Thyroid gland (tissue), 4 donors: ENCODE measurements around the gene GBP3. TPM values are rescaled to one million over a fixed set of nuclear protein-coding genes. Genes with fewer than 3 reads are reported as not detected.
"Not testable (repeated sequence)": the region's sequence is repeated elsewhere in the genome, so short reads cannot be mapped to it uniquely, and the experiment has no call there.

Source experiments
- DNase-seq, 2 donors: peaks; one replicate each; pipeline ENCODE4 v3.0.0-alpha.2; 2019
- H3K27ac ChIP-seq, 3 donors: fragments of 200-600 bp; sonication (generic); 1 replicate in 2 of 3; 2 replicates in 1 of 3; pipeline ENCODE4 v1.5.1; 2016 to 2019; ENCODE audit warnings: mild to moderate bottlenecking in 1 of 3, moderate library complexity in 1 of 3
- H3K27me3 ChIP-seq: fragments of 200-600 bp; sonication (generic); one replicate; pipeline ENCODE4 v1.5.1; 2019
- H3K36me3 ChIP-seq, 2 donors: fragments of 200-600 bp; sonication (generic); one replicate each; pipeline ENCODE4 v1.5.1; 2016 to 2019
- H3K4me1 ChIP-seq, 2 donors: fragments of 200-600 bp; sonication (generic); one replicate each; pipeline ENCODE4 v1.5.1; 2017 to 2019
- H3K4me3 ChIP-seq, 3 donors: fragments of 200-600 bp; sonication (generic); replicated peaks in 1 of 3; 1 replicate in 2 of 3; 2 replicates in 1 of 3; pipeline ENCODE4 v1.5.1; 2016; ENCODE audit warnings: mild to moderate bottlenecking in 1 of 3
- H3K9me3 ChIP-seq: fragments of 200-600 bp; sonication (generic); one replicate; pipeline ENCODE4 v1.5.1; 2017
- CTCF ChIP-seq, 6 experiments: fragments of 200-600 bp in 3 of 6; fragments of 450-650 bp in 3 of 6; sonication (generic) in 3 of 6; IDR thresholded peaks; one replicate each; pipeline ENCODE4 v1.5.1; 2016 to 2019; ENCODE audit warnings: antibody characterized with exemption in 6 of 6, mild to moderate bottlenecking in 2 of 6, inconsistent platforms in 1 of 6, moderate library complexity in 1 of 6
- POLR2A ChIP-seq, 2 donors: fragments of 450-650 bp; IDR thresholded peaks; one replicate each; pipeline ENCODE4 v1.6.1; 2017; ENCODE audit warnings: antibody characterized with exemption in 2 of 2, mild to moderate bottlenecking in 2 of 2, moderate library complexity in 1 of 2
- WGBS, 2 donors: methylation state at CpG; one replicate each; pipeline ENCODE4 v1.1.5; 2017; 5-methylcytosine and 5-hydroxymethylcytosine counted together
- intact Hi-C: fragments of 100-400 bp; cut with DNase I; formaldehyde crosslinking; loops from one replicate; pipeline ENCODE4 v1.15.1; 2023
- total RNA-seq, 4 donors: library from RNA; depleted of rRNA; stranded (reverse); fragments of >200 nt; gene quantifications; one replicate each; pipeline ENCODE4 v1.2.3, GENCODE V29; 2016

The GBP3 gene
- total RNA-seq, 4 donors from 2014 or later, result 16.0 to 32.6 (median 21.2) TPM

DNA sequence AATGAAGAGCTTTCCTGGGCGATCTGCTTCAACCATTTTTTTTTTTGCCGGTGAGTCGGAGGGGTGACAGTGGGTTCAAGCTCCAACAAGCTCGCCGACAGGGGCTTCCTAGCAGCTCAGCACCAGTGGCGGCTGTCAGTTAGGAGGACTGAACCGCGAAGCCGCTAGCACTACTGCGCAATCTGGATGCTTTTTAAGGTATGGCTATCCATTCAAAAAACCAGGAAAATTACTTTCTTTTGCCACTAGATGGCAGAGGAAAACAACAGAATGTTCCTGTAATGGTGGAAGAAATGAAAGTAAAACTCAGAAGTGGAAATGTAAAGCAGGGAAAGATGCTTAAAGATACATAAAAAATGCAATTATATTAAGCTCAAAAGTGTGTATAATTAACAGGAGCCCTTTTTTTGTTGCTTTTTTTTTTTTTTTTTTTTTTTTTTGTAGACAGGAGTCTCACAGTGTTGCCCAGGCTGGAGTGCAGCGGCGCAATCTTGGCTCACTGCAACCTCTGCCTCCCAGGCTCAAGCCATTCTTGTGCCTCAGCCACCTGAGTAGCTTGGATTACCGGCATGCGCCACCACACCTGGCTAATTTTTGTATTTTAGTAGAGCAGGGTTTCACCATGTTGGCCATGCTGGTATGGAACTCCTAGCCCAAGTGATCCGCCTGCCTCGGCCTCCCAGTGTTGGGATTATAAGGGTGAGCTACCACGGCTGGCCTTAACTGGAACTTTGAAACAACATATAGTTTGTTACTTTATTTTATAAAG is 38.7 kb downstream of the GBP3 start:
- no peak for DNase-seq
- peak in 5 of 6 experiments; percentile 28 to 70 (median 55) for TF ChIP-seq CTCF (IDR thresholded peaks at IDR 0.05)
- no peak for TF ChIP-seq POLR2A (IDR thresholded peaks at IDR 0.05)
- WGBS, 2 donors, result 86 to 87% methylated on average over 17 of the region's 17 CpGs
- Histone ChIP-seq H3K27me3 (no peaks in the 10 kb centered on the region), H3K4me1 (peaks cover 17 to 22% of the 10 kb centered on the region in 2 donors), H3K27ac (peak overlapping the region; percentile 72 to 78 (median 72)), H3K9me3 (no peaks in the 10 kb centered on the region), H3K36me3 (no peaks in the 10 kb centered on the region), H3K4me3 (no peak overlapping the region)
- intact Hi-C loops, result no loop called here

DNA sequence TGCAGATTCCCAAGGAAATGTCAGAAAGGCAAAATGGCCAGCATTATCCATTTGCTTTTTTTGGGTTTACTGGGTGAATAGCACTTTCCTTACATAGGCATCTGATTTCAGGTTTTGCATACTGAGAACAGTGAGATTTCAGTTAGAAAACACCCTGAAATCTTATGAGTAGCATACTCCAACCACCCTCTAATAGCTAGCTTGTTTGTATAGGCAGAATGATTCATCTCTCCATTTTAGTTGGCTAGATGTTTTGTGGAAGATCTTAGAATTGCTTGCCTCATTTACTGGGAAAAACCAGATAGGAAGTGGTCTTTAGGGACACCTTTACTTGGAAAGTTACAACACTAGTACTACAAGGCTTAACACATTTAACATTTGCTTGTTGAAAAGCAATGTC is 40.6 kb downstream of the GBP3 start:
- no peak for DNase-seq
- H3K27ac ChIP-seq, result no peak overlapping the region
- no peaks in the 10 kb centered on the region for H3K27me3 ChIP-seq
- intact Hi-C loops, result no loop called here
- no peaks in the 10 kb centered on the region for H3K36me3 ChIP-seq
- H3K4me3 ChIP-seq, result no peak overlapping the region
- no peaks in the 10 kb centered on the region for H3K9me3 ChIP-seq
- TF ChIP-seq POLR2A (IDR thresholded peaks at IDR 0.05) (no peak), CTCF (IDR thresholded peaks at IDR 0.05) (no peak)
- H3K4me1 ChIP-seq, result peaks cover 17 to 22% of the 10 kb centered on the region in 2 donors

- H3K27ac ChIP-seq, intact Hi-C loops, H3K27me3 ChIP-seq, DNase-seq, H3K36me3 ChIP-seq, H3K9me3 ChIP-seq, H3K4me3 ChIP-seq: not testable (repeated sequence)
- 93% methylated on average over 2 of the region's 2 CpGs for whole genome bisulfite sequencing, 2 donors
- H3K4me1 ChIP-seq, result peaks cover 17 to 22% of the 10 kb centered on the region in 2 donors
Observed at GRCh38 chr1:88981506-88981905, 41.2 kb downstream of the GBP3 start.

- no peaks in the 10 kb centered on the region for H3K36me3 ChIP-seq
- intact Hi-C loops, result no loop called here
- WGBS, 2 donors, result 67 to 77% methylated on average over 1 of the region's 1 CpG
- no peaks in the 10 kb centered on the region for H3K27me3 ChIP-seq
- H3K27ac ChIP-seq, result no peak overlapping the region
- TF ChIP-seq CTCF (IDR thresholded peaks at IDR 0.05) (no peak), POLR2A (IDR thresholded peaks at IDR 0.05) (no peak)
- peaks cover 17 to 22% of the 10 kb centered on the region in 2 donors for H3K4me1 ChIP-seq
- H3K4me3 ChIP-seq, result no peak overlapping the region
- H3K9me3 ChIP-seq, result no peaks in the 10 kb centered on the region
- DNase-seq, result no peak
Observed at GRCh38 chr1:88980870-88981269, 41.8 kb downstream of the GBP3 start.

- no peak overlapping the region for H3K4me3 ChIP-seq
- intact Hi-C loops, result no loop called here
- no peaks in the 10 kb centered on the region for H3K36me3 ChIP-seq
- H3K27ac ChIP-seq, result no peak overlapping the region
- H3K4me1 ChIP-seq, result peaks cover 7 to 12% of the 10 kb centered on the region in 2 donors
- H3K9me3 ChIP-seq, result no peaks in the 10 kb centered on the region
- no peak for TF ChIP-seq POLR2A (IDR thresholded peaks at IDR 0.05)
- no peaks in the 10 kb centered on the region for H3K27me3 ChIP-seq
- no peak for DNase-seq
Observed at GRCh38 chr1:88979749-88980116, 42.9 kb downstream of the GBP3 start.

- no peaks in the 10 kb centered on the region for H3K9me3 ChIP-seq
- WGBS, 2 donors, result 71 to 77% methylated on average over 2 of the region's 2 CpGs
- H3K27ac ChIP-seq, result no peak overlapping the region
- no peak for TF ChIP-seq CTCF (IDR thresholded peaks at IDR 0.05)
- no peak for TF ChIP-seq POLR2A (IDR thresholded peaks at IDR 0.05)
- H3K4me1 ChIP-seq, result peaks cover 1 to 6% of the 10 kb centered on the region in 2 donors
- intact Hi-C loops, result no loop called here
- H3K4me3 ChIP-seq, result no peak overlapping the region
- no peaks in the 10 kb centered on the region for H3K27me3 ChIP-seq
- no peaks in the 10 kb centered on the region for H3K36me3 ChIP-seq
- DNase-seq, result no peak
Observed at GRCh38 chr1:88979054-88979748, 43.5 kb downstream of the GBP3 start.
